Measurements from ENCODE around the gene PRND.

PRND gene

GRCh38 chr20:4776079-4776630, 54.4 kb downstream of the PRND start:
- no peak for DNase-seq (ENCODE audit: low read depth in 2 of 3, low spot score in 2 of 3)
